GM12878 (cell line): ENCODE measurements around the gene TGM2. TPM values are rescaled to one million over a fixed set of nuclear protein-coding genes. Genes with fewer than 3 reads are reported as not detected.
A peak's percentile ranks its signal among the peaks of the same experiment; 100 is the strongest.

ENCODE experiments used
- ATAC-seq: fragments of 200-7000 bp; cut with Tn5 transposase; 3 replicates; pipeline ENCODE4 v1.9.1; 2020; ENCODE audit warnings: mild to moderate bottlenecking, moderate library complexity
- BruUV-seq: library from RNA; stranded (reverse); fragments of 400-500 nt; replicated peaks from 2 replicates; lab custom pipeline; 2021; lab: Mats Ljungman, UMichigan
- CTCF ChIA-PET: fragments of 300-600 bp; sonication (Branson Sonifier 250); formaldehyde crosslinking; extraction: SDS; loops from one replicate; lab custom pipeline; 2021; ENCODE audit warnings: inconsistent platforms; lab: Yijun Ruan, JAX
- POLR2A ChIA-PET: fragments of 350-600 bp; formaldehyde crosslinking; extraction: SDS; loops from one replicate; lab custom pipeline; 2021; ENCODE audit warnings: inconsistent platforms; lab: Charles Lee
- RAD21 ChIA-PET: fragments of 300-600 bp; sonication (Branson Sonifier 250); formaldehyde crosslinking; loops from one replicate; lab custom pipeline; 2023; ENCODE audit warnings: antibody characterized with exemption; ENCODE audit not compliant: unreplicated experiment; lab: Charles Lee
- SMC1A ChIA-PET: fragments of 300-600 bp; sonication (Branson Sonifier 250); formaldehyde crosslinking; loops from one replicate; lab custom pipeline; 2023; ENCODE audit not compliant: unreplicated experiment, uncharacterized antibody; lab: Charles Lee
- DNase-seq: peaks from one replicate; pipeline ENCODE4 v3.0.0-alpha.2; 2011; ENCODE audit warnings: low read depth, low spot score
- FAIRE-seq: peaks from 3 replicates; lab custom pipeline; 2011; peaks lifted over from hg19 to GRCh38; lab: Jason Lieb, UNC
- H2AFZ ChIP-seq: 2 replicates; pipeline ENCODE4 v1.6.0; 2011; ENCODE audit warnings: low read depth, low read length, control low read depth; ENCODE audit not compliant: control insufficient read depth
- H3K27ac ChIP-seq: 2 replicates; pipeline ENCODE4 v1.5.1; 2011; ENCODE audit warnings: control low read depth; ENCODE audit not compliant: control insufficient read depth, insufficient read depth
- H3K27me3 ChIP-seq, 2 experiments: replicated peaks in 1 of 2; 2 replicates each; pipeline versions ENCODE4 v1.6.0 to v1.6.1; 2011; ENCODE audit warnings: low read length in 1 of 2; ENCODE audit not compliant: control insufficient read depth in 2 of 2, insufficient read depth in 2 of 2
- H3K36me3 ChIP-seq, 2 experiments: 2 replicates each; pipeline ENCODE4 v1.5.1; 2011; ENCODE audit warnings: low read length in 1 of 2; ENCODE audit not compliant: control insufficient read depth in 2 of 2, insufficient read depth in 2 of 2
- H3K4me1 ChIP-seq: 2 replicates; pipeline ENCODE4 v1.6.1; 2011; ENCODE audit warnings: mild to moderate bottlenecking, low read length, moderate library complexity, mixed read lengths; ENCODE audit not compliant: control insufficient read depth, insufficient read depth
- H3K4me2 ChIP-seq: 2 replicates; pipeline ENCODE4 v1.6.0; 2011; ENCODE audit warnings: control low read depth; ENCODE audit not compliant: control insufficient read depth, insufficient read depth
- H3K4me3 ChIP-seq: fragments of 200-600 bp; sonication (generic); 2 replicates; pipeline ENCODE4 v1.5.1; 2016
- H3K79me2 ChIP-seq: 2 replicates; pipeline ENCODE4 v1.6.0; 2011; ENCODE audit warnings: low read length; ENCODE audit not compliant: control insufficient read depth, insufficient read depth
- H3K9ac ChIP-seq: 2 replicates; pipeline ENCODE4 v1.8.0; 2011; ENCODE audit warnings: low read length, control low read depth, mixed read lengths; ENCODE audit not compliant: control insufficient read depth, insufficient read depth
- H3K9me3 ChIP-seq: replicated peaks from 3 replicates; pipeline ENCODE4 v1.5.1; 2011; ENCODE audit warnings: mild to moderate bottlenecking, low read length; ENCODE audit not compliant: control insufficient read depth, insufficient read depth
- H4K20me1 ChIP-seq: 2 replicates; pipeline ENCODE4 v1.6.0; 2011; ENCODE audit not compliant: control insufficient read depth, insufficient read depth
- CBX3 ChIP-seq: fragments of 200-600 bp; sonication (generic); IDR thresholded peaks from 2 replicates; pipeline ENCODE4 v1.6.1; 2016; ENCODE audit warnings: low read depth, borderline replicate concordance
- DPF2 ChIP-seq: fragments of 450-650 bp; IDR thresholded peaks from 2 replicates; pipeline ENCODE4 v1.6.1; 2017; ENCODE audit warnings: mild to moderate bottlenecking
- EZH2 ChIP-seq: IDR thresholded peaks from 2 replicates; pipeline ENCODE4 v1.6.1; 2012; ENCODE audit warnings: low read depth, mild to moderate bottlenecking, control low read depth, inconsistent platforms, low read length, borderline replicate concordance; ENCODE audit not compliant: control insufficient read depth
- GATAD2B ChIP-seq: fragments of 450-650 bp; conservative IDR thresholded peaks from 2 replicates; pipeline ENCODE4 v1.6.1; 2017; ENCODE audit warnings: low read depth, mild to moderate bottlenecking, moderate library complexity
- HDAC6 ChIP-seq: fragments of 200-600 bp; sonication (generic); IDR thresholded peaks from one replicate; pipeline ENCODE4 v1.8.0; 2017; ENCODE audit warnings: antibody characterized with exemption; ENCODE audit not compliant: unreplicated experiment
- IKZF1 ChIP-seq: fragments of 450-650 bp; conservative IDR thresholded peaks from 2 replicates; pipeline ENCODE4 v1.6.1; 2017; ENCODE audit warnings: antibody characterized with exemption, mild to moderate bottlenecking
- IKZF2 ChIP-seq, 2 experiments: fragments of 450-650 bp; IDR thresholded peaks; 2 replicates each; pipeline ENCODE4 v1.6.1; 2017; ENCODE audit warnings: mild to moderate bottlenecking in 2 of 2, moderate library complexity in 2 of 2
- MTA2 ChIP-seq: fragments of 450-650 bp; IDR thresholded peaks from 2 replicates; pipeline ENCODE4 v1.6.1; 2016; ENCODE audit warnings: low read depth, mild to moderate bottlenecking, moderate library complexity
- NR2C1 ChIP-seq: fragments of 450-650 bp; IDR thresholded peaks from 2 replicates; pipeline ENCODE4 v1.6.1; 2017; ENCODE audit warnings: antibody characterized with exemption, mild to moderate bottlenecking, moderate library complexity
- RAD21 ChIP-seq: IDR thresholded peaks from 2 replicates; pipeline ENCODE4 v1.6.1; 2011; ENCODE audit warnings: mild to moderate bottlenecking, low read depth, low read length, moderate library complexity; ENCODE audit not compliant: insufficient read depth
- RAD51 ChIP-seq: fragments of 450-650 bp; IDR thresholded peaks from 2 replicates; pipeline ENCODE4 v1.6.1; 2016; ENCODE audit warnings: moderate library complexity, mild to moderate bottlenecking, inconsistent platforms
- RB1 ChIP-seq: fragments of 450-650 bp; formaldehyde crosslinking; IDR thresholded peaks from 2 replicates; pipeline ENCODE4 v1.6.1; 2017; ENCODE audit warnings: mild to moderate bottlenecking, borderline replicate concordance
- SMARCA5 ChIP-seq: fragments of 450-650 bp; IDR thresholded peaks from 2 replicates; pipeline ENCODE4 v1.6.1; 2017; ENCODE audit warnings: mild to moderate bottlenecking
- SMC3 ChIP-seq: IDR thresholded peaks from 2 replicates; pipeline ENCODE4 v1.6.1; 2011; ENCODE audit warnings: low read length, improper control_type of control experiment, borderline replicate concordance
- SREBF1 ChIP-seq: IDR thresholded peaks from 2 replicates; pipeline ENCODE4 v1.6.1; 2012; ENCODE audit warnings: mild to moderate bottlenecking, low read length
- SUZ12 ChIP-seq: fragments of 200-600 bp; sonication (generic); IDR thresholded peaks from one replicate; pipeline ENCODE4 v1.6.1; 2018; ENCODE audit warnings: antibody characterized with exemption, mild to moderate bottlenecking; ENCODE audit not compliant: unreplicated experiment
- TARDBP ChIP-seq: IDR thresholded peaks from 2 replicates; pipeline ENCODE4 v1.6.1; 2016; ENCODE audit warnings: borderline replicate concordance
- TCF3 ChIP-seq: IDR thresholded peaks from 2 replicates; pipeline ENCODE4 v1.6.1; 2012; ENCODE audit warnings: low read depth, mild to moderate bottlenecking, low read length, borderline replicate concordance; ENCODE audit not compliant: insufficient read depth
- WGBS: methylation state at CpG from one replicate; pipeline ENCODE4 v1.1.6; 2016; ENCODE audit warnings: low lambda C conversion rate; ENCODE audit not compliant: insufficient replicate concordance, insufficient coverage; ENCODE audit errors: missing lambda C conversion rate; 5-methylcytosine and 5-hydroxymethylcytosine counted together
- in situ Hi-C: fragments of 300-500 bp; cut with MboI; formaldehyde crosslinking; loops from 9 replicates; pipeline ENCODE4 v1.14.3; 2018; ENCODE audit warnings: mixed read lengths
- intact Hi-C: fragments of 100-400 bp; cut with micrococcal nuclease; formaldehyde crosslinking; loops from one replicate; pipeline ENCODE4 v1.14.2; 2022; ENCODE audit not compliant: unreplicated experiment
- polyA plus RNA-seq, 11 experiments: library from polyadenylated mRNA; depleted of rRNA in 4 of 11; unstranded in 6 of 11; stranded (reverse) in 5 of 11; fragments of >200 nt; fragmentation: Nextera tagmentation in 4 of 11; fragmentation: Illumina TruSeq in 1 of 11; extraction: Ambion mirVana in 4 of 11; extraction: Trizol in 1 of 11; gene quantifications; 1 replicate in 1 of 11; 2 replicates in 10 of 11; pipeline versions ENCODE4 v1.2.1 to v1.2.3, GENCODE V29; 2011 to 2016; ENCODE audit warnings: inconsistent platforms in 2 of 11, missing spikeins in 2 of 11, low read depth in 1 of 11
- total RNA-seq, 4 experiments: library from RNA; depleted of rRNA in 3 of 4; stranded (reverse); fragments of >200 nt in 3 of 4; fragmentation: Illumina TruSeq in 1 of 4; extraction: Trizol in 1 of 4; gene quantifications; 2 replicates each; pipeline versions ENCODE4 v1.2.1 to v1.2.3, GENCODE V29; 2013 to 2021
- TF ChIP-seq, protein P1 (sequence below): fragments of 150-350 bp; IDR thresholded peaks from 2 replicates; pipeline ENCODE4 v1.6.1; 2016; ENCODE audit warnings: low read depth, low read length
- TF ChIP-seq, protein P2 (sequence below): fragments of 450-650 bp; IDR thresholded peaks from 2 replicates; pipeline ENCODE4 v1.6.1; 2016; ENCODE audit warnings: mild to moderate bottlenecking

The TGM2 gene
- total and polyA plus RNA-seq, 10 of the 15 experiments (the other 5 are each of a cell fraction or from before 2014, with no cell fraction given): 0.11 to 1.9 (median 0.51) TPM

DNA sequence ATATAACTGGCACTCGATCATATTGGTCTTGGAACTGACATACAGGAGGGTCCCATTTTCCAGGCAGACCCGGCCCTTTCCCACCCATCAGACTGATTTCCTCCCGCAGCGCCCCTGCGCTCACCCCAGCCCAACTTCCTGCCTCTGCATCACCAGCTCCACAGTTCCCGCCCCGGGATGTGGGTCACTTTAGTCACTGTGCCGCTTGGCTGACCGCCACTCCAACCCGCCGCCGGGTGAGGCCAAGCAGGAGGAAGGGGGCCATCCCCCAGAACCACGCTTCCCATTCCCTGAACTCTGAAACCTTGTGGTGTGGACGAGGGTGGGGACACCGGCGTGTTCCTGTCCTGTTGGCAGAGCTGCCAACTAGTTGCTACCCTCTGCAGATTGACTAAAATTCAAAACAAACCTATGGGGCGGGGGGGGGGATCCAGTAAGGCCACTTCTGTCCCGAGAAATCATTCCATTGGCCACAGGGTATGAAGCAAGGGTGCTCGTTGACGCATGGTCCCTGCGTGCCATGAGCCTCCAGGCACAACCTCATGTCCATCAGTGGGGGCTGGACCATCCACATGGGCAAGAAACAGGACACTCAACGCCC is 12.3 kb downstream of the TGM2 start:
- Histone ChIP-seq H3K79me2 (no peaks in the 10 kb centered on the region), H3K27ac (peak overlapping the region; percentile 54), H3K4me2 (peak overlapping the region; percentile 81), H2AFZ (peak overlapping the region; percentile 60), H3K9me3 (no peaks in the 10 kb centered on the region; the same call in 2 of the 3 replicates), H3K4me1 (peaks cover 24% of the 10 kb centered on the region), H3K27me3 (no peaks in the 10 kb centered on the region), H3K9ac (peak overlapping the region; percentile 3; the same call in 1 of the 2 replicates), H3K4me3 (peak overlapping the region; percentile 17; the same call in 1 of the 2 replicates), H4K20me1 (no peaks in the 10 kb centered on the region), H3K36me3 (no peaks in the 10 kb centered on the region)
- POLR2A ChIA-PET: interaction anchor here (0.6 to 1.9 kb wide), 5 partner anchors 8 to 616 kb away, joined by 3 to 11 read pairs (median 4); no protein-coding TSS in a partner anchor
- no TSS peak for BruUV-seq
- no peak for DNase-seq
- in situ Hi-C loops (loop anchor here (25.0 kb wide), 1 partner anchor 90 kb away; no protein-coding TSS in a partner anchor), intact Hi-C loops (loop anchor here (2.0 kb wide), 1 partner anchor 58 kb away; no protein-coding TSS in a partner anchor)
- RAD21 ChIA-PET: interaction anchor here (0.8 to 2.6 kb wide), 12 partner anchors 8 to 92 kb away, joined by 3 to 13 read pairs (median 6); no protein-coding TSS in a partner anchor
- CTCF ChIA-PET: interaction anchor here (0.7 to 2.4 kb wide), 13 partner anchors 8 to 256 kb away, joined by 3 to 25 read pairs (median 7); no protein-coding TSS in a partner anchor
- peak; percentile 68 for ATAC-seq
- 29% methylated on average over 22 of the region's 22 CpGs for WGBS
- no peak for FAIRE-seq
- SMC1A ChIA-PET: interaction anchor here (0.7 to 3.0 kb wide), 13 partner anchors 11 to 91 kb away, joined by 3 to 29 read pairs (median 6); no protein-coding TSS in a partner anchor
- no peak for TF ChIP-seq NR2C1
- peak; percentile 49; the same call in 1 of the 2 replicates for TF ChIP-seq DPF2
- TF ChIP-seq IKZF2 (IDR thresholded peaks at IDR 0.05): peak; percentile 64 to 69; a peak in 3 of 4 replicates
- no peak for TF ChIP-seq RAD51
- TF ChIP-seq TCF3: no peak
- TF ChIP-seq SMC3: no peak
- TF ChIP-seq, protein P1, sequence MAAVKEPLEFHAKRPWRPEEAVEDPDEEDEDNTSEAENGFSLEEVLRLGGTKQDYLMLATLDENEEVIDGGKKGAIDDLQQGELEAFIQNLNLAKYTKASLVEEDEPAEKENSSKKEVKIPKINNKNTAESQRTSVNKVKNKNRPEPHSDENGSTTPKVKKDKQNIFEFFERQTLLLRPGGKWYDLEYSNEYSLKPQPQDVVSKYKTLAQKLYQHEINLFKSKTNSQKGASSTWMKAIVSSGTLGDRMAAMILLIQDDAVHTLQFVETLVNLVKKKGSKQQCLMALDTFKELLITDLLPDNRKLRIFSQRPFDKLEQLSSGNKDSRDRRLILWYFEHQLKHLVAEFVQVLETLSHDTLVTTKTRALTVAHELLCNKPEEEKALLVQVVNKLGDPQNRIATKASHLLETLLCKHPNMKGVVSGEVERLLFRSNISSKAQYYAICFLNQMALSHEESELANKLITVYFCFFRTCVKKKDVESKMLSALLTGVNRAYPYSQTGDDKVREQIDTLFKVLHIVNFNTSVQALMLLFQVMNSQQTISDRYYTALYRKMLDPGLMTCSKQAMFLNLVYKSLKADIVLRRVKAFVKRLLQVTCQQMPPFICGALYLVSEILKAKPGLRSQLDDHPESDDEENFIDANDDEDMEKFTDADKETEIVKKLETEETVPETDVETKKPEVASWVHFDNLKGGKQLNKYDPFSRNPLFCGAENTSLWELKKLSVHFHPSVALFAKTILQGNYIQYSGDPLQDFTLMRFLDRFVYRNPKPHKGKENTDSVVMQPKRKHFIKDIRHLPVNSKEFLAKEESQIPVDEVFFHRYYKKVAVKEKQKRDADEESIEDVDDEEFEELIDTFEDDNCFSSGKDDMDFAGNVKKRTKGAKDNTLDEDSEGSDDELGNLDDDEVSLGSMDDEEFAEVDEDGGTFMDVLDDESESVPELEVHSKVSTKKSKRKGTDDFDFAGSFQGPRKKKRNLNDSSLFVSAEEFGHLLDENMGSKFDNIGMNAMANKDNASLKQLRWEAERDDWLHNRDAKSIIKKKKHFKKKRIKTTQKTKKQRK: no peak
- peak; percentile 51; the same call in 1 of the 2 replicates for TF ChIP-seq GATAD2B
- TF ChIP-seq SUZ12: no peak
- no peak for TF ChIP-seq RAD21
- TF ChIP-seq RB1: no peak
- TF ChIP-seq SMARCA5: no peak
- no peak for TF ChIP-seq EZH2
- TF ChIP-seq SREBF1: no peak
- peak; percentile 80 for TF ChIP-seq IKZF1
- no peak for TF ChIP-seq HDAC6
- no peak for TF ChIP-seq CBX3
- TF ChIP-seq, protein P2, sequence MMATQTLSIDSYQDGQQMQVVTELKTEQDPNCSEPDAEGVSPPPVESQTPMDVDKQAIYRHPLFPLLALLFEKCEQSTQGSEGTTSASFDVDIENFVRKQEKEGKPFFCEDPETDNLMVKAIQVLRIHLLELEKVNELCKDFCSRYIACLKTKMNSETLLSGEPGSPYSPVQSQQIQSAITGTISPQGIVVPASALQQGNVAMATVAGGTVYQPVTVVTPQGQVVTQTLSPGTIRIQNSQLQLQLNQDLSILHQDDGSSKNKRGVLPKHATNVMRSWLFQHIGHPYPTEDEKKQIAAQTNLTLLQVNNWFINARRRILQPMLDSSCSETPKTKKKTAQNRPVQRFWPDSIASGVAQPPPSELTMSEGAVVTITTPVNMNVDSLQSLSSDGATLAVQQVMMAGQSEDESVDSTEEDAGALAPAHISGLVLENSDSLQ: peak; percentile 21; the same call in 1 of the 2 replicates
- no peak for TF ChIP-seq MTA2
- no peak for TF ChIP-seq TARDBP
